ENCODE data around the gene SFT2D3. TPM values are rescaled to one million over a fixed set of nuclear protein-coding genes. Genes with fewer than 3 reads are reported as not detected.
"Not testable (repeated sequence)": the region's sequence is repeated elsewhere in the genome, so short reads cannot be mapped to it uniquely, and the experiment has no call there.

Gene SFT2D3
- total and polyA plus RNA-seq, 4 donors = 3.3 to 4.9 (median 4.0) TPM

DNA sequence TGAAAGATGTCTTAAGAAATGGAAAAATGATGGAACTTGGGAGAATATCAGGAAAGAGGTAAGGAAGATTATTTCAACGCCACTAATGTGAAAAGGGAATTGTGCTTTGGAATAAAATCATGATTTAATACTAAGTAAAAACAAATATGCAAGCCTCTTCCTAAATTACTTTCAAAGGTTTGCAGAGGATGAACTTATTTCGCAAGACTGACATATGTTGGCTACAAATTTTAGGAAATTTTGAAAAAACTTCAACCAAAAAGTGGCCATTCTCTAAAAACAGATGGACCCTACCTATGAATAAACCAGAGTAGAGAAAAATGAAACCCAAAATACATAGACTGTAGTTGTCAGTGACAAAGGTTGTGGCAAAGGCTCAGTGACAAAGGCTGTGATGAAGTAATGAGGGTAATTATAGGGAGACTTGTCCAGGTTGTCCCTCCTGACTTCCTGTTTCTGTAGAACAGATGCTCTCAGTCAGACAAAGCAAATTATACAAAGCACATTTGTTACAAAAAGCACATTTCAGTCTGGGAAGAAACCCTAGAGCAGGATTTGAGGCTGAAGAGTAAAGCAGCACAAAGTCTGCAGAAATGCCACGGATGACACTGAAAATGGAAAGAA lies 39.5 kb downstream of the SFT2D3 start:
- Histone ChIP-seq H3K27ac (ENCODE audit: low read depth in 1 of 2, low read length in 2 of 2) (no peak overlapping the region), H3K9me3 (ENCODE audit: control insufficient read depth, low read length) (no peaks in the 10 kb centered on the region), H3K4me1 (ENCODE audit: control insufficient read depth in 1 of 2, insufficient read depth in 2 of 2, low read length in 2 of 2) (no peaks in the 10 kb centered on the region), H3K36me3 (ENCODE audit: control insufficient read depth in 1 of 2, insufficient read depth in 2 of 2, low read length in 1 of 2) (peaks cover 2 to 3% of the 10 kb centered on the region in 2 donors), H3K27me3 (ENCODE audit: control insufficient read depth in 1 of 2, insufficient read depth in 2 of 2, low read length in 1 of 2) (no peaks in the 10 kb centered on the region), H3K4me3 (ENCODE audit: low read length in 2 of 2) (no peak overlapping the region)
- DNase-seq (no peak), ATAC-seq (ENCODE audit: low FRiP score) (no peak)
- 94 to 100% methylated on average over 3 of the region's 3 CpGs for WGBS, 2 donors
- intact Hi-C loops (cut with DNase I) = no loop called here

DNA sequence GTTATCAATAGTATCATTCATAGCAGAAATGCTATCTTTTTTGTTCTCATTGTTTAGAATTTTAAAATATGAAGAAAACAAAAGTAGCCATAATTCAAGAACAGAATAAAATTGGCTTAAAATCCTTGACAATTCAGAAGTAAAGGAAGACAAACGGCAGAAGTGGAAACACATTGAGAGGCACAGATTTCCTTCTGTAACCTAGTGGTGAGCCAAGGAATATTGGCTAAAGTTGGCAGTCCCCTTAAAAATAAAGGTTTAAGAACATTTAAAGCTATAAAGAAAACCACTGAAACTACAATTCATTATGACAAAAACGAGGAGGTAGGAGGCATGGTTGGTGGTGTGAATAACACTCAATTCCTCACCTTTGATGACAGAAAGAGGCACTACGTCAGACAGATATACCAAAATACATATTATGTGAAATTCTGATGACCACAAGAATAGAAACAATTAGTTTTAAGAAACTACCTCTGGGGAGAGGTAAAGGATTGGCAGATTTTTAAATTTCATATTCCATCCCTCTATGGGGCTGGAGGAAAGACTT lies 42.3 kb downstream of the SFT2D3 start:
- Histone ChIP-seq H3K4me3 (ENCODE audit: low read length in 2 of 2) (no peak overlapping the region), H3K9me3 (ENCODE audit: control insufficient read depth, low read length) (no peaks in the 10 kb centered on the region), H3K27me3 (ENCODE audit: control insufficient read depth in 1 of 2, insufficient read depth in 2 of 2, low read length in 1 of 2) (no peaks in the 10 kb centered on the region), H3K4me1 (ENCODE audit: control insufficient read depth in 1 of 2, insufficient read depth in 2 of 2, low read length in 2 of 2) (no peaks in the 10 kb centered on the region), H3K36me3 (ENCODE audit: control insufficient read depth in 1 of 2, insufficient read depth in 2 of 2, low read length in 1 of 2) (peaks cover 2 to 5% of the 10 kb centered on the region in 2 donors), H3K27ac (ENCODE audit: low read depth in 1 of 2, low read length in 2 of 2) (no peak overlapping the region)
- DNase-seq (no peak), ATAC-seq (ENCODE audit: low FRiP score) (no peak)
- 61 to 77% methylated on average over 3 of the region's 3 CpGs for WGBS, 2 donors
- intact Hi-C loops (cut with DNase I) = no loop called here

DNA sequence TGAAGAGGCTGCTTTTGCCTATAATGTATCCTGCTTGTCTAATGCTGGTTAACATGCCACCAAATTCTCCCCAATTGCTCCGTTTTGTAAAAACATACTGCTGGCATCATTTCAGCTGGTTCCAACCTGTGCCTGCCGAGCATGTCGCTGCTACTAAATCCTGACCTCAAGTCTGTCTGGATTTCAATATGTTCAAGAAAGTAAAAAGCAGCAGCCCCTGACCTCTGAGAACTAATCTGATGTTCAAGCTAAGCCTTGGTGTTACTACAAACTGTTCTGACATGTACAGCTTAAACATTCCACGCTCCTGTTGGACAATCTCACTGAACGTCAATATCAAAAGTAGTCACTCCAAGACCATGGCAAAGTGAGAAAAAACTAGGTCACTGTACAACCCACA lies 46.3 kb downstream of the SFT2D3 start:
- DNase-seq = no peak
- H3K27me3 ChIP-seq (ENCODE audit: control insufficient read depth in 1 of 2, insufficient read depth in 2 of 2, low read length in 1 of 2) = no peaks in the 10 kb centered on the region
- no peak overlapping the region for H3K27ac ChIP-seq (ENCODE audit: low read depth in 1 of 2, low read length in 2 of 2)
- intact Hi-C loops (cut with DNase I) = no loop called here
- H3K36me3 ChIP-seq (ENCODE audit: control insufficient read depth in 1 of 2, insufficient read depth in 2 of 2, low read length in 1 of 2) = peaks cover 0 to 2% of the 10 kb centered on the region in 2 donors
- no peaks in the 10 kb centered on the region for H3K4me1 ChIP-seq (ENCODE audit: control insufficient read depth in 1 of 2, insufficient read depth in 2 of 2, low read length in 2 of 2)
- WGBS, 2 donors = 72 to 80% methylated on average over 5 of the region's 5 CpGs
- no peaks in the 10 kb centered on the region for H3K9me3 ChIP-seq (ENCODE audit: control insufficient read depth, low read length)
- ATAC-seq (ENCODE audit: low FRiP score) = no peak
- H3K4me3 ChIP-seq (ENCODE audit: low read length in 2 of 2) = no peak overlapping the region

DNA sequence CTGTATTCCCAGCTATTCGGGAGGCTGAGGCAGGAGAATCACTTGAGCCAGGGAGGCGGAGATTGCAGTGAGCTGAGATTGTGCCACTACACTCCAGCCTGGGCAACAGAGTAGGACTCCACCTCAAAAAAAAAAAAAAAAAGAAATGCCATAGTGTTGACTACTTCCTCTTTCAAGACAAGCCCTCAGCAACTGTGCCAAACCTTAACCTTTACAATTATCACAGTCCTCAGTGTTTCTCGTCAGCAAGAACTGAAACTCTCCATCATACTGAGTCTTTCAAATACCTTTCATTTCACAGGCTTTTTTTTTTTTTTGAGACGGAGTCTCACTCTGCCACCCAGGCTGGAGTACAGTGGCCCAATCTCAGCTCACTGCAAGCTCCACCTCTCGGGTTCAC lies 48.2 kb downstream of the SFT2D3 start:
- H3K27ac ChIP-seq (ENCODE audit: low read depth in 1 of 2, low read length in 2 of 2); H3K36me3 ChIP-seq (ENCODE audit: control insufficient read depth in 1 of 2, insufficient read depth in 2 of 2, low read length in 1 of 2); H3K4me1 ChIP-seq (ENCODE audit: control insufficient read depth in 1 of 2, insufficient read depth in 2 of 2, low read length in 2 of 2); H3K27me3 ChIP-seq (ENCODE audit: control insufficient read depth in 1 of 2, insufficient read depth in 2 of 2, low read length in 1 of 2); H3K9me3 ChIP-seq (ENCODE audit: control insufficient read depth, low read length); H3K4me3 ChIP-seq (ENCODE audit: low read length in 2 of 2); ATAC-seq (ENCODE audit: low FRiP score); intact Hi-C loops (cut with DNase I); DNase-seq: not testable (repeated sequence)
- 57 to 61% methylated on average over 5 of the region's 5 CpGs for WGBS, 2 donors

DNA sequence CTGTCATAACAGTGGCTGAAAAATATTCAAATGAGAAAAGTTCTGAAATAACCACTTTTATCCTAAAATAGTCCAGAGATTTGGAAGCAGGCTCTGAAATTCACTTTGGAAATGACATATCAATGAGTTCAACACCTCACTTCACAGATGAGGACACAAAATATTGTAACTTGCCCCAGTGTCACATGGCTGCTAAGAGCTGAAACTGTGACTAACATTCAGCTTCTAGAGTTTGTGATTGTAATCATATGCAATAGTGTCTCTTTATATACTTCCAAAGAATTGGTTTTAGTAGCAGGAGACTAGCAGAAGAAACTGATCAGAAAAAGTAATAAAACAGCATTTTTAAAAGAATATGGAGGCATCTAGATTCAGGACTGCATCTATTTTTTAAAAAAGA lies 52.1 kb downstream of the SFT2D3 start:
- DNase-seq = no peak
- Histone ChIP-seq H3K36me3 (ENCODE audit: control insufficient read depth in 1 of 2, insufficient read depth in 2 of 2, low read length in 1 of 2) (peaks cover 0 to 1% of the 10 kb centered on the region in 2 donors), H3K27ac (ENCODE audit: low read depth in 1 of 2, low read length in 2 of 2) (no peak overlapping the region), H3K9me3 (ENCODE audit: control insufficient read depth, low read length) (no peaks in the 10 kb centered on the region), H3K4me1 (ENCODE audit: control insufficient read depth in 1 of 2, insufficient read depth in 2 of 2, low read length in 2 of 2) (no peaks in the 10 kb centered on the region), H3K4me3 (ENCODE audit: low read length in 2 of 2) (no peak overlapping the region), H3K27me3 (ENCODE audit: control insufficient read depth in 1 of 2, insufficient read depth in 2 of 2, low read length in 1 of 2) (no peaks in the 10 kb centered on the region)
- no peak for ATAC-seq (ENCODE audit: low FRiP score)
- intact Hi-C loops (cut with DNase I) = no loop called here

DNA sequence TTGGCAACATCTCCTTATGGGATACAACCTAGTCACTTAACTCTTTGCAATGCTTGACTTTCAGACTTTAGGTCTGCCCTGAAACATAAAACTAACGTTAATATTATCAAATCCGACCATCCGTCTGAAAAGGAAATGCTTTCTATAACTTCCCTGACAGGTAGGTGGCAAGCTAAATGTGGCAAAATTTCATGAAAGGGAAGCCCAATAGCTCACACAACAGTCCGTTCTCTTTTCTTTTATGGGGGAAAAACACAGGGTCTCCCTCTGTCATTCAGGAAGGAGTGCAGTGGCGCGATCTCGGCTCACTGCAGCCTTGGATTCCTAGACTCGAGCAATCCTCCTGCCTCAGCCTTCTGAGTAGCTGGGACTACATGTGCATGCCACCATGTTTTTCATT lies 52.9 kb downstream of the SFT2D3 start:
- Histone ChIP-seq H3K27ac (ENCODE audit: low read depth in 1 of 2, low read length in 2 of 2) (no peak overlapping the region), H3K9me3 (ENCODE audit: control insufficient read depth, low read length) (no peaks in the 10 kb centered on the region), H3K4me3 (ENCODE audit: low read length in 2 of 2) (no peak overlapping the region), H3K27me3 (ENCODE audit: control insufficient read depth in 1 of 2, insufficient read depth in 2 of 2, low read length in 1 of 2) (no peaks in the 10 kb centered on the region), H3K4me1 (ENCODE audit: control insufficient read depth in 1 of 2, insufficient read depth in 2 of 2, low read length in 2 of 2) (no peaks in the 10 kb centered on the region), H3K36me3 (ENCODE audit: control insufficient read depth in 1 of 2, insufficient read depth in 2 of 2, low read length in 1 of 2) (peaks cover 0 to 1% of the 10 kb centered on the region in 2 donors)
- WGBS, 2 donors = 86 to 90% methylated on average over 8 of the region's 8 CpGs
- ATAC-seq (ENCODE audit: low FRiP score) = no peak
- intact Hi-C loops (cut with DNase I) = no loop called here
- DNase-seq = no peak

Other genes with a start within 250 kb of the SFT2D3 start
- gene IWS1, start 175.0 kb upstream of the SFT2D3 start, total RNA-seq = 10 to 100 TPM; 37.1 to 40.2 TPM
- 10 to 100 TPM; 14.0 to 27.6 TPM for gene IWS1, start 175.0 kb upstream of the SFT2D3 start, polyA plus RNA-seq
- gene MYO7B, start 165.8 kb upstream of the SFT2D3 start, total RNA-seq = 1 to 10 TPM in 1 of 2 donors, under 1 TPM in 1; 0.32 to 2.0 TPM
- 10 to 100 TPM in 1 of 2 donors, 1 to 10 TPM in 1; 1.1 to 26.3 TPM for gene MYO7B, start 165.8 kb upstream of the SFT2D3 start, polyA plus RNA-seq
- under 1 TPM in 1 of 2 donors, not detected in 1; 0.16 TPM for gene GPR17, start 55.3 kb upstream of the SFT2D3 start, total RNA-seq
- gene GPR17, start 55.3 kb upstream of the SFT2D3 start, polyA plus RNA-seq = 1 to 10 TPM in 1 of 2 donors, under 1 TPM in 1; 0.63 to 3.7 TPM
- gene LIMS2, start 26.0 kb upstream of the SFT2D3 start, total RNA-seq = 100 to 1,000 TPM; 189 to 248 TPM
- 1,000 to 10,000 TPM in 1 of 2 donors, 100 to 1,000 TPM in 1; 188 to 2,193 TPM for gene LIMS2, start 26.0 kb upstream of the SFT2D3 start, polyA plus RNA-seq
- gene WDR33, start 109.7 kb downstream of the SFT2D3 start, total RNA-seq = 10 to 100 TPM; 47.2 to 55.1 TPM
- 10 to 100 TPM in 1 of 2 donors, 1 to 10 TPM in 1; 8.1 to 11.9 TPM for gene WDR33, start 109.7 kb downstream of the SFT2D3 start, polyA plus RNA-seq
- gene POLR2D, start 156.7 kb downstream of the SFT2D3 start, total RNA-seq = 10 to 100 TPM; 18.5 TPM
- gene POLR2D, start 156.7 kb downstream of the SFT2D3 start, polyA plus RNA-seq = 1 to 10 TPM; 7.9 to 9.0 TPM
- gene AMMECR1L, start 184.5 kb downstream of the SFT2D3 start, total RNA-seq = 10 to 100 TPM; 15.7 to 17.3 TPM
- gene AMMECR1L, start 184.5 kb downstream of the SFT2D3 start, polyA plus RNA-seq = 1 to 10 TPM; 3.5 to 8.2 TPM